GM12873 (cell line): Measurements from ENCODE around the gene TMEM179.

ENCODE experiments used
- CTCF ChIP-seq: IDR thresholded peaks from 2 replicates; pipeline ENCODE4 v1.5.1; 2012; ENCODE audit warnings: low read depth, mild to moderate bottlenecking, moderate library complexity, low read length, control low read depth; ENCODE audit not compliant: insufficient read depth; ENCODE audit errors: missing control alignments

Gene TMEM179

GRCh38 chr14:104545151-104545941 is 59.2 kb downstream of the TMEM179 start:
- no peak for TF ChIP-seq CTCF

GRCh38 chr14:104544362-104544961 is 60.1 kb downstream of the TMEM179 start:
- TF ChIP-seq CTCF = no peak

GRCh38 chr14:104542871-104543830 is 61.4 kb downstream of the TMEM179 start:
- no peak for TF ChIP-seq CTCF

- TF ChIP-seq CTCF = no peak
These were observed 62.6 kb downstream of the TMEM179 start for GRCh38 chr14:104541905-104542465.
